HepG2 (cell line): ENCODE measurements around the gene RPLP2. TPM values are rescaled to one million over a fixed set of nuclear protein-coding genes. Genes with fewer than 3 reads are reported as not detected.

Source experiments
- ATF6 ChIP-seq: sonication (generic); formaldehyde crosslinking; conservative IDR thresholded peaks from 2 replicates; pipeline ENCODE4 v1.4.0; 2020; ENCODE audit warnings: missing genetic modification reagents
- BORCS8-MEF2B ChIP-seq: sonication (generic); formaldehyde crosslinking; IDR thresholded peaks from 2 replicates; pipeline ENCODE4 v1.8.0; 2022; ENCODE audit warnings: mild to moderate bottlenecking, missing genetic modification reagents
- DZIP1 ChIP-seq: sonication (generic); formaldehyde crosslinking; IDR thresholded peaks from 2 replicates; pipeline ENCODE4 v1.5.0; 2020; ENCODE audit warnings: mild to moderate bottlenecking, missing genetic modification reagents
- ERF ChIP-seq: IDR thresholded peaks from 2 replicates; pipeline ENCODE4 v1.6.1; 2018; ENCODE audit warnings: missing biosample characterization, missing genetic modification reagents
- GATA4 ChIP-seq: sonication (generic); IDR thresholded peaks from 2 replicates; pipeline ENCODE4 v1.6.1; 2016; ENCODE audit warnings: antibody characterized with exemption, low read depth, borderline replicate concordance
- HIC2 ChIP-seq: sonication (generic); formaldehyde crosslinking; IDR thresholded peaks from 2 replicates; pipeline ENCODE4 v1.9.0; 2022; ENCODE audit warnings: low read depth, missing genetic modification reagents
- MED1 ChIP-seq: sonication (generic); formaldehyde crosslinking; IDR thresholded peaks from 2 replicates; pipeline ENCODE4 v1.4.0; 2020; ENCODE audit warnings: missing genetic modification reagents
- MXD1 ChIP-seq: sonication (generic); formaldehyde crosslinking; IDR thresholded peaks from 2 replicates; pipeline ENCODE4 v1.4.0; 2020; ENCODE audit warnings: mild to moderate bottlenecking, missing genetic modification reagents
- MXD4 ChIP-seq: IDR thresholded peaks from 2 replicates; pipeline ENCODE4 v1.6.1; 2016; ENCODE audit warnings: mild to moderate bottlenecking, missing biosample characterization, missing genetic modification reagents
- MYNN ChIP-seq: sonication (generic); formaldehyde crosslinking; IDR thresholded peaks from 2 replicates; pipeline ENCODE4 v1.4.0; 2020; ENCODE audit warnings: mild to moderate bottlenecking, low read depth, missing genetic modification reagents
- NR2F6 ChIP-seq, 2 experiments: IDR thresholded peaks; 2 replicates each; pipeline ENCODE4 v1.6.1; 2016; ENCODE audit warnings: antibody characterized with exemption in 1 of 2, mild to moderate bottlenecking in 1 of 2
- SP1 ChIP-seq, 2 experiments: fragments of 450-650 bp in 1 of 2; sonication (generic) in 1 of 2; formaldehyde crosslinking in 1 of 2; IDR thresholded peaks; 2 replicates each; pipeline versions ENCODE4 v1.4.0 to v1.6.1; 2016 to 2020; ENCODE audit warnings: missing genetic modification reagents in 1 of 2
- TARDBP ChIP-seq: sonication (generic); formaldehyde crosslinking; IDR thresholded peaks from 2 replicates; pipeline ENCODE4 v1.8.0; 2022; ENCODE audit warnings: mild to moderate bottlenecking, missing genetic modification reagents
- ZFP36L1 ChIP-seq: sonication (generic); formaldehyde crosslinking; IDR thresholded peaks from 2 replicates; pipeline ENCODE4 v1.8.0; 2022; ENCODE audit warnings: mild to moderate bottlenecking, missing genetic modification reagents, moderate library complexity
- ZNF331 ChIP-seq: sonication (generic); formaldehyde crosslinking; IDR thresholded peaks from 2 replicates; pipeline ENCODE4 v1.4.0; 2020; ENCODE audit warnings: missing genetic modification reagents
- ZNF441 ChIP-seq: sonication (generic); formaldehyde crosslinking; IDR thresholded peaks from 2 replicates; pipeline ENCODE4 v1.7.0; 2021; ENCODE audit warnings: missing genetic modification reagents, borderline replicate concordance
- ZNF563 ChIP-seq: sonication (generic); formaldehyde crosslinking; IDR thresholded peaks from 2 replicates; pipeline ENCODE4 v1.8.0; 2022; ENCODE audit warnings: mild to moderate bottlenecking, moderate library complexity, missing genetic modification reagents
- ZNF576 ChIP-seq: sonication (generic); formaldehyde crosslinking; IDR thresholded peaks from 2 replicates; pipeline ENCODE4 v1.4.0; 2020; ENCODE audit warnings: mild to moderate bottlenecking, missing genetic modification reagents
- ZNF788 ChIP-seq: sonication (generic); formaldehyde crosslinking; IDR thresholded peaks from 2 replicates; pipeline ENCODE4 v1.5.0; 2020; ENCODE audit warnings: mild to moderate bottlenecking, missing genetic modification reagents, borderline replicate concordance
- ZSCAN25 ChIP-seq: sonication (generic); formaldehyde crosslinking; IDR thresholded peaks from 2 replicates; pipeline ENCODE4 v1.8.0; 2022; ENCODE audit warnings: mild to moderate bottlenecking, missing genetic modification reagents
- polyA plus RNA-seq, 8 experiments: library from polyadenylated mRNA; depleted of rRNA in 3 of 8; stranded (reverse) in 7 of 8; unstranded in 1 of 8; fragments of >200 nt; fragmentation: Illumina TruSeq in 4 of 8; extraction: Trizol in 4 of 8; gene quantifications; 2 replicates each; pipeline versions ENCODE4 v1.2.1 to v1.2.3, GENCODE V29; 2011 to 2016; ENCODE audit warnings: low read depth in 4 of 8, missing spikeins in 1 of 8, mixed read lengths in 1 of 8; ENCODE audit not compliant: insufficient read depth in 1 of 8
- total RNA-seq, 5 experiments: library from RNA; depleted of rRNA; stranded (reverse); fragments of >200 nt; fragmentation: Illumina TruSeq; extraction: Trizol; gene quantifications; 2 replicates each; pipeline ENCODE4 v1.2.3, GENCODE V29; 2016; ENCODE audit warnings: low read depth in 1 of 5

The RPLP2 gene
- total and polyA plus RNA-seq, 2 of the 13 experiments (the other 11 are each of a cell fraction or from before 2014, with no cell fraction given), result 978 to 2,106 TPM

- TF ChIP-seq TARDBP (peak; percentile 36; the same call in 1 of the 2 replicates), ZNF563 (CRISPR knock-in tag) (peak; percentile 80), ZSCAN25 (CRISPR knock-in tag) (peak; percentile 56), ZNF788 (no peak; the same call in 1 of the 2 replicates), MXD1 (CRISPR knock-in tag) (0 out of 2 replicates have a peak, but pooled peaks have one; percentile 20), NR2F6 (IDR thresholded peaks at IDR 0.05) (no peak), NR2F6 (CRISPR knock-in tag; IDR thresholded peaks at IDR 0.05) (no peak; the same call in 1 of the 2 replicates), SP1 (IDR thresholded peaks at IDR 0.05) (no peak), SP1 (CRISPR knock-in tag; IDR thresholded peaks at IDR 0.05) (peak; percentile 63; the same call in 1 of the 2 replicates), ATF6 (CRISPR knock-in tag) (no peak), MYNN (CRISPR knock-in tag) (peak; percentile 28; the same call in 1 of the 2 replicates), ZNF441 (peak; percentile 43; the same call in 1 of the 2 replicates), MXD4 (CRISPR knock-in tag) (0 out of 2 replicates have a peak, but pooled peaks have one; percentile 65), ZNF331 (peak; percentile 20; the same call in 1 of the 2 replicates), MED1 (CRISPR knock-in tag) (0 out of 2 replicates have a peak, but pooled peaks have one; percentile 20), GATA4 (peak; percentile 49; the same call in 1 of the 2 replicates), BORCS8-MEF2B (CRISPR knock-in tag) (0 out of 2 replicates have a peak, but pooled peaks have one; percentile 24), ZNF576 (CRISPR knock-in tag) (no peak), ERF (CRISPR knock-in tag) (no peak; the same call in none of the 2 replicates), ZFP36L1 (peak; percentile 35), HIC2 (CRISPR knock-in tag) (peak; percentile 89), DZIP1 (peak; percentile 41; the same call in 1 of the 2 replicates)
Measured at GRCh38 chr11:819129-819931, 9.6 kb downstream of the RPLP2 start (continued).
